Activated T-cell treated with anti-CD3 and anti-CD28 coated beads, Interleukin-2, amount 50 U/mL, for 1 hour (primary cell): ENCODE data around the gene PRKAR2B.

Experiments used
- DNase-seq: peaks from one replicate; pipeline ENCODE4 v3.0.0-alpha.2; 2020

The PRKAR2B gene

GRCh38 chr7:107166736-107167426, 122.4 kb downstream of the PRKAR2B start:
- DNase-seq: no peak

- DNase-seq: no peak
Measured at GRCh38 chr7:107167483-107168232, 123.2 kb downstream of the PRKAR2B start.

GRCh38 chr7:107168233-107169119, 124.0 kb downstream of the PRKAR2B start, which contains the start of gene HBP1:
TSS of gene HBP1 (plus strand) at chr7:107169003. CDS start at chr7:107179894, 10,891 bp downstream.
- peak; percentile 92 for DNase-seq

- DNase-seq: peak; percentile 81
Measured at GRCh38 chr7:107169120-107170050, 124.9 kb downstream of the PRKAR2B start.

GRCh38 chr7:107170051-107170915, 125.8 kb downstream of the PRKAR2B start:
- DNase-seq: no peak

- DNase-seq: no peak
Measured at GRCh38 chr7:107171496-107171895, 127.0 kb downstream of the PRKAR2B start.

- DNase-seq: no peak
Measured at GRCh38 chr7:107172276-107173032, 127.9 kb downstream of the PRKAR2B start.

GRCh38 chr7:107173191-107173590, 128.7 kb downstream of the PRKAR2B start:
- no peak for DNase-seq

- no peak for DNase-seq
Measured at GRCh38 chr7:107173691-107174406, 129.3 kb downstream of the PRKAR2B start.

GRCh38 chr7:107179326-107180164, 135.0 kb downstream of the PRKAR2B start:
- DNase-seq: no peak

- peak; percentile 62 for DNase-seq
Measured at GRCh38 chr7:107180378-107180777, 135.9 kb downstream of the PRKAR2B start.

- no peak for DNase-seq
Measured at GRCh38 chr7:107181172-107181571, 136.7 kb downstream of the PRKAR2B start.

- DNase-seq: no peak
Measured at GRCh38 chr7:107185716-107186115, 141.2 kb downstream of the PRKAR2B start.

- DNase-seq: no peak
Measured at GRCh38 chr7:107186240-107186639, 141.7 kb downstream of the PRKAR2B start.

GRCh38 chr7:107187774-107188173, 143.3 kb downstream of the PRKAR2B start:
- DNase-seq: no peak

- no peak for DNase-seq
Measured at GRCh38 chr7:107190090-107190489, 145.6 kb downstream of the PRKAR2B start.

- no peak for DNase-seq
Measured at GRCh38 chr7:107194052-107194451, 149.5 kb downstream of the PRKAR2B start.

- DNase-seq: no peak
Measured at GRCh38 chr7:107196834-107197610, 152.5 kb downstream of the PRKAR2B start.
